GM12875 (cell line): ENCODE results near the gene LHFPL6.

Experiments used
- H3K4me3 ChIP-seq: one replicate; pipeline ENCODE4 v1.5.1; 2011; ENCODE audit warnings: low read depth, low read length, control low read depth
- CTCF ChIP-seq: IDR thresholded peaks from 2 replicates; pipeline ENCODE4 v1.5.1; 2011; ENCODE audit warnings: low read depth, mild to moderate bottlenecking, control low read depth, inconsistent platforms, low read length, moderate library complexity, borderline replicate concordance; ENCODE audit not compliant: insufficient read depth

The LHFPL6 gene

DNA sequence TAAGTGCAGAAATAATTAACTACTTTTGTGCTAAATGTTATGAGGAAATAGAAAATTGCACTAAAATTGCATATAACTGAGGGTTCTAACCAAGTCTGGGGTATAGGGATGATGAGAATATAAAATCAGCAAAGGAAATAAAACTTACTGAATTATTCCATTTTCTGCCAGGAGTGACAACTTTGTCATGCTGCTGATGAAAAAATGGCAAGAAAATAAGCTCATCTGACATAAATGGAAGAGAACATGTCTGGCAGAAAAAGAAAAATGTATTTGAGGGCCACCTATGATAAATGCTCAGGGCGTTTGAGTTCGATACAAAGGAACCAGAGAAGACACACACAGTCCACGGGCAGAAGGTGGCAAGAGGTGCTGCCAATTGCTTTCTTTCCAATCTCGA lies 78.2 kb downstream of the LHFPL6 start:
- no peak overlapping the region for H3K4me3 ChIP-seq
- TF ChIP-seq CTCF = no peak

GRCh38 chr13:39522329-39522728 lies 80.7 kb downstream of the LHFPL6 start:
- TF ChIP-seq CTCF = no peak
- no peak overlapping the region for H3K4me3 ChIP-seq

- no peak for TF ChIP-seq CTCF
These were observed 81.3 kb downstream of the LHFPL6 start for GRCh38 chr13:39521701-39522100.

GRCh38 chr13:39516096-39516495 lies 86.9 kb downstream of the LHFPL6 start:
- TF ChIP-seq CTCF = no peak
- H3K4me3 ChIP-seq = no peak overlapping the region

More at GRCh38 chr13:39521701-39522100, 81.3 kb downstream of the LHFPL6 start:
- no peak overlapping the region for H3K4me3 ChIP-seq

- no peak overlapping the region for H3K4me3 ChIP-seq
- TF ChIP-seq CTCF = no peak
These were observed 87.7 kb downstream of the LHFPL6 start for GRCh38 chr13:39515224-39515714.

DNA sequence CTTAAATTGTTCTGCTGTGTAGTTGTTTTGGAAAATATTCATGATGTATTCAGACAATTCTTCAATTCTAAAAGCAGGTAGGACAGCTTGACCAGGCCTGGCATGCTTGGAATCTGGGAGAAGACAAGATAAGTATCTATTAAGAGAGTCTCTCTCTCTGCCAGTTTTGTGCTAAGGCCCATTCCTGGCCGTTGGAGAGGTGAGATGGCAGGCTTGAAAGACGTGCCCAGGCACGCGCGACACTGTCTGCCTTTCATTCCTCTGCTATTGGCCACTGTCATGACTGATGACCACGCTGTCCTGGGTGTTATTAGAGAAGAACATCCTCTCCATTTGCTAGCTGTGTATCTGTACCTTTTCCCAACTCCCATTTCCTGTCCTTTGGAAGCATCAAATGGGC lies 90.3 kb downstream of the LHFPL6 start:
- no peak overlapping the region for H3K4me3 ChIP-seq
- no peak for TF ChIP-seq CTCF

DNA sequence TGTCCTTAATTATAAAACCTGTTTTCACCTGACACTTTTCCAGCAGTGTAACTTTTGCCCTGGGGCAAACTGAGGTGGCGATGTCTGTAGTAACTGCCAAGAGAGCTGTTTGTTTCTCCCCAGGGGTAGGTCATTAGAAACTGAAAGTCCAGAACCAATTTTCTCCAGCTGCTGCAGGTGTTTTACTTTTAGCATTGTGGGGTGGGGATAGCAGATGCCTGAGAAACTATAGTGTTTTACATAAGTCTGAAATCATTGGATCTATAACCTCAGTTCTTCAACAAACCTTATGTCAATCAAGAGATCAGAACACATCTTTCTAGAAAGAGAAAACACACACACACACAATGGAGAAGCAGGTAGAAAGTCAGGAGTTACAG lies 92.7 kb downstream of the LHFPL6 start:
- no peak for TF ChIP-seq CTCF
- H3K4me3 ChIP-seq = no peak overlapping the region
